ENCODE data around the gene PLAA.

- TF ChIP-seq EZH2 (IDR thresholded peaks at IDR 0.05; ENCODE audit: insufficient read depth, poor library complexity, severe bottlenecking) (no peak), EZH2phosphoT487 (IDR thresholded peaks at IDR 0.05; ENCODE audit: insufficient read depth, low read depth) (no peak)
These were observed 53.9 kb downstream of the PLAA start for GRCh38 chr9:26893030-26893676.
